Measurements from ENCODE around the gene UVRAG. TPM values are rescaled to one million over a fixed set of nuclear protein-coding genes. Genes with fewer than 3 reads are reported as not detected.

The UVRAG gene
- polyA plus RNA-seq, 1 donor (not counting 4 experiments of a cell fraction or from before 2014, with no cell fraction given): 11.9 TPM

DNA sequence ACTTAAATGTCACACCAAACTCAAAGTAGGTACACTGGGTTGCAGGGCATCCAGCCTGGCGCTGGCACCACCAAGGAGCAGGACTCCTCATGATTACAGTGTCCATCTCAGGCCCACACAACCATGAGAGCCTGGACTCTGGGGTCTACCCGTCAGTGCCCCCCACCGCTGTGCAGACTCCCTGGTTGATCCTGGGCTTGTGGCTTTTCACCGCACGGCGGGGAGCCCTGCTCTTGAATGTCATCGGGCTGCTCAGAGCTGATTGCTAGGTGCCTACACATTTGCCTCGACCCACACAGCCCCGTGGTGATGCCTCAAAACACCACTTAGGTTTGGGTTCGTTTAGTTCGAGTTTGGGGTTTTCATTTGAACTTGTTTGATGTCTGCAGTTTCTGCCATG is 328.3 kb downstream of the UVRAG start:
- dilution Hi-C loops (cut with MboI; ENCODE audit: extremely low pct_ligation_motif_present, low sequenced_read_pairs): no loop called here
- no peaks in the 10 kb centered on the region for H3K9me3 ChIP-seq (ENCODE audit: control insufficient read depth, low read depth, low read length)
- TF ChIP-seq, protein P1, sequence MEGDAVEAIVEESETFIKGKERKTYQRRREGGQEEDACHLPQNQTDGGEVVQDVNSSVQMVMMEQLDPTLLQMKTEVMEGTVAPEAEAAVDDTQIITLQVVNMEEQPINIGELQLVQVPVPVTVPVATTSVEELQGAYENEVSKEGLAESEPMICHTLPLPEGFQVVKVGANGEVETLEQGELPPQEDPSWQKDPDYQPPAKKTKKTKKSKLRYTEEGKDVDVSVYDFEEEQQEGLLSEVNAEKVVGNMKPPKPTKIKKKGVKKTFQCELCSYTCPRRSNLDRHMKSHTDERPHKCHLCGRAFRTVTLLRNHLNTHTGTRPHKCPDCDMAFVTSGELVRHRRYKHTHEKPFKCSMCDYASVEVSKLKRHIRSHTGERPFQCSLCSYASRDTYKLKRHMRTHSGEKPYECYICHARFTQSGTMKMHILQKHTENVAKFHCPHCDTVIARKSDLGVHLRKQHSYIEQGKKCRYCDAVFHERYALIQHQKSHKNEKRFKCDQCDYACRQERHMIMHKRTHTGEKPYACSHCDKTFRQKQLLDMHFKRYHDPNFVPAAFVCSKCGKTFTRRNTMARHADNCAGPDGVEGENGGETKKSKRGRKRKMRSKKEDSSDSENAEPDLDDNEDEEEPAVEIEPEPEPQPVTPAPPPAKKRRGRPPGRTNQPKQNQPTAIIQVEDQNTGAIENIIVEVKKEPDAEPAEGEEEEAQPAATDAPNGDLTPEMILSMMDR (optimal IDR thresholded peaks at IDR 0.05 in 1 of 3, IDR thresholded peaks at IDR 0.05 in 1 of 3, conservative IDR thresholded peaks at IDR 0.05 in 1 of 3; ENCODE audit: extremely low read depth in 1 of 3, insufficient read depth in 2 of 3, low read length in 3 of 3): no peak
- no peak for TF ChIP-seq EZH2 (IDR thresholded peaks at IDR 0.05; ENCODE audit: low read length)

DNA sequence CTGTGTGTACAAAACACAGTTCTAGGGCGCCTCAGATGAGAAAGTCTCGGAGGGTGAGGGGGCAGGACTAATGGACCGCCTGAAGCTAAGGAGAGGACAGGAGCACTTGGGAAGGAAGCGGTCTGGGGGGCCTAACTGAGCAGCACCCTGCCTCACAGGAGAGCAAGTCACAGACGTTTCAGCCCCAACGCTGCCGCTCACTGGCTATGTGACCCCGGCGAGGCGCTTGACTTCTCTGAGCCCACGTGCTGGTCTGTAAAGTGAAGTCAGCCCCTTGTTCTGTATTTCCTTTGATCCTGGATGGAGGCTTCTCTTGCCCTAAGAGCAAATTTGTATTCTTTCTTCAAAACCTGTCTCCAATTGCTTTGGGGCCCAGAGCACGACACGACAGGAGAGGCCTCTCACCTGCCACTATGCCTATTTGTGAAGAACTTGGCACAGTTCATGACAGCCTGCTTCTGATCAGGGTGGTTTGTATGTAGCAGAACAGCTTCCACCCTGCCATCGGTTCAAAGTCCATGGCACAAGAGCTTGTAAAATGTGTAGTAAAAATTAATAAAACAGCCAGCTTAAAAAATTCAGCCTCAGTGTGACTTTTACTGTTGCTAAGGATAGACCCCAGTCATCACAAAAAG is 332.2 kb downstream of the UVRAG start:
- Histone ChIP-seq H3K36me3 (ENCODE audit: control insufficient read depth in 2 of 2, extremely low read depth in 1 of 2, insufficient read depth in 2 of 2, low read length in 2 of 2) (no peaks in the 10 kb centered on the region), H3K9me1 (ENCODE audit: control insufficient read depth, extremely low read depth, insufficient read depth, low read length) (no peaks in the 10 kb centered on the region), H3K27me3 (ENCODE audit: control insufficient read depth, extremely low read depth, insufficient read depth, low read length) (no peaks in the 10 kb centered on the region), H3K9me3 (ENCODE audit: control insufficient read depth, low read depth, low read length) (no peaks in the 10 kb centered on the region), H4K20me1 (ENCODE audit: control insufficient read depth, extremely low read depth, insufficient read depth, low read length) (no peaks in the 10 kb centered on the region), H3K4me2 (ENCODE audit: control insufficient read depth, extremely low read depth, insufficient read depth, low read depth, low read length) (no peak overlapping the region), H3K27ac (ENCODE audit: control insufficient read depth, insufficient read depth, low read length) (no peak overlapping the region), H3K4me1 (ENCODE audit: control insufficient read depth, extremely low read depth, insufficient read depth, low read length) (peaks cover 7% of the 10 kb centered on the region), H3K4me3 (ENCODE audit: control insufficient read depth in 2 of 3, extremely low read depth in 1 of 3, insufficient read depth in 2 of 3, low read depth in 1 of 3, low read length in 3 of 3) (no peak overlapping the region), H2AFZ (ENCODE audit: control insufficient read depth, low read length) (no peak overlapping the region), H3K9ac (ENCODE audit: control insufficient read depth, extremely low read depth, insufficient read depth, low read length) (no peak overlapping the region), H3K79me2 (ENCODE audit: control insufficient read depth, insufficient read depth, low read length) (no peaks in the 10 kb centered on the region)
- DNase-seq (ENCODE audit: low read depth, low spot score) (no peak), FAIRE-seq (no peak)
- no peak for TF ChIP-seq EZH2 (IDR thresholded peaks at IDR 0.05; ENCODE audit: low read length)
- TF ChIP-seq, protein P1 (optimal IDR thresholded peaks at IDR 0.05 in 1 of 3, IDR thresholded peaks at IDR 0.05 in 1 of 3, conservative IDR thresholded peaks at IDR 0.05 in 1 of 3; ENCODE audit: extremely low read depth in 1 of 3, insufficient read depth in 2 of 3, low read length in 3 of 3): no peak
- dilution Hi-C loops (cut with MboI; ENCODE audit: extremely low pct_ligation_motif_present, low sequenced_read_pairs): no loop called here

More for the DNA sequence above, 328.3 kb downstream of the UVRAG start:
- no peaks in the 10 kb centered on the region for H3K9me1 ChIP-seq (ENCODE audit: control insufficient read depth, extremely low read depth, insufficient read depth, low read length)
- no peaks in the 10 kb centered on the region for H3K79me2 ChIP-seq (ENCODE audit: control insufficient read depth, insufficient read depth, low read length)
- no peak overlapping the region for H3K9ac ChIP-seq (ENCODE audit: control insufficient read depth, extremely low read depth, insufficient read depth, low read length)
- FAIRE-seq (no peak), DNase-seq (ENCODE audit: low read depth, low spot score) (no peak)
- H3K36me3 ChIP-seq (ENCODE audit: control insufficient read depth in 2 of 2, extremely low read depth in 1 of 2, insufficient read depth in 2 of 2, low read length in 2 of 2): peaks cover 0 to 6% of the 10 kb centered on the region in 2 experiments
- no peak overlapping the region for H2AFZ ChIP-seq (ENCODE audit: control insufficient read depth, low read length)
- H3K27ac ChIP-seq (ENCODE audit: control insufficient read depth, insufficient read depth, low read length): no peak overlapping the region
- H3K4me2 ChIP-seq (ENCODE audit: control insufficient read depth, extremely low read depth, insufficient read depth, low read depth, low read length): no peak overlapping the region
- H3K27me3 ChIP-seq (ENCODE audit: control insufficient read depth, extremely low read depth, insufficient read depth, low read length): no peaks in the 10 kb centered on the region
- H3K4me3 ChIP-seq (ENCODE audit: control insufficient read depth in 2 of 3, extremely low read depth in 1 of 3, insufficient read depth in 2 of 3, low read depth in 1 of 3, low read length in 3 of 3): no peak overlapping the region
- H3K4me1 ChIP-seq (ENCODE audit: control insufficient read depth, extremely low read depth, insufficient read depth, low read length): no peaks in the 10 kb centered on the region
- H4K20me1 ChIP-seq (ENCODE audit: control insufficient read depth, extremely low read depth, insufficient read depth, low read length): no peaks in the 10 kb centered on the region
